Esophagus squamous epithelium (tissue), 4 donors: ENCODE data around the gene PPFIA4.

Source experiments
- POLR2A ChIP-seq, 4 donors: fragments of 450-650 bp; IDR thresholded peaks; one replicate each; pipeline ENCODE4 v1.6.1; 2017; ENCODE audit warnings: antibody characterized with exemption in 4 of 4, mild to moderate bottlenecking in 4 of 4, moderate library complexity in 3 of 4
- TF ChIP-seq, protein P1 (sequence below), 6 experiments: fragments of 450-650 bp in 4 of 6; fragments of 200-600 bp in 2 of 6; sonication (generic) in 2 of 6; IDR thresholded peaks; one replicate each; pipeline ENCODE4 v1.5.1; 2016 to 2019; ENCODE audit warnings: antibody characterized with exemption in 6 of 6, mild to moderate bottlenecking in 4 of 6, moderate library complexity in 4 of 6

DNA sequence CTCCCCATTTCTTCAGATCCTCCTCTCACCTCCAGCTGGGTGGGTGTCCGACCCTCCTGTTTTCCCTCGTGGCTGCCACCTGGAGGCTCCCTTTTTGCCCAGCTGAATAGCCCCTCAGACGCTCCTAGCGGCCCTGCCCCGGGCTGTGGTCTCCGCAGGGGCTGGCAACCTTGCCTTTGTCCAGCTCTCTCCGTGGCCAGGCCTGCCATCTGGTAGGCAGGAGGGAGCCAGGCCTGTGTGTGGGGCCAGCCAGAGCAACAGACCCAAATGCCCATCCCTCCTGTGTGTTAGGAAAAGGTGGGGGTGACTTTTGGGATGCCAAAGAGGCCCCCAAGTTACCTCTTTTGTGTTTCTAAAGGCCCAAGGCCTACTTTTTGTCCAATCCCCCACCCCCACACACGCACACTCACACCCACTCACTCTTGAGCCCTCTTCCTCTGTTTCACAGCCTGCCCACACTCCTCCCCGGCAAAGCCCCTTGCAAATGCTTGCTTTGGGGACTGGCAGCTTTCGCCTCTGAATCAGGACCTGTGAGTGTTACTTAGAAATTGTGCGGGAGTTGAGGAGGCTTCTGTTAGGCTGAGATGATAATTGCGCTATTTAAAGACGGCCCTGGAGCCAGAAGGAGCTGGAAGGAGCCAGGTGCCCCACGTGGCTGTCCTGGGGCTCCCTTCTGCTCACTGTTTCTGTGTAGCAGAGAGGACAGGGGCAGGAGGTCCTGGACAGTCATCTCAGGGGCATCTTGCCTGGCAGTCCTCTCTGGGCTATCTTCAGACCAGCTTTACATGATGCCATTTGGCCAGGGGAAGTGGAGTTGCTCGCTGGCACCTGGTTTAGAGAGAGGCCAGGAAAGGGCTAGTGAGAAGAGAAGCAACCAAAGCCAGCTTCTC is 9.1 kb downstream of the PPFIA4 start:
- TF ChIP-seq, protein P1, sequence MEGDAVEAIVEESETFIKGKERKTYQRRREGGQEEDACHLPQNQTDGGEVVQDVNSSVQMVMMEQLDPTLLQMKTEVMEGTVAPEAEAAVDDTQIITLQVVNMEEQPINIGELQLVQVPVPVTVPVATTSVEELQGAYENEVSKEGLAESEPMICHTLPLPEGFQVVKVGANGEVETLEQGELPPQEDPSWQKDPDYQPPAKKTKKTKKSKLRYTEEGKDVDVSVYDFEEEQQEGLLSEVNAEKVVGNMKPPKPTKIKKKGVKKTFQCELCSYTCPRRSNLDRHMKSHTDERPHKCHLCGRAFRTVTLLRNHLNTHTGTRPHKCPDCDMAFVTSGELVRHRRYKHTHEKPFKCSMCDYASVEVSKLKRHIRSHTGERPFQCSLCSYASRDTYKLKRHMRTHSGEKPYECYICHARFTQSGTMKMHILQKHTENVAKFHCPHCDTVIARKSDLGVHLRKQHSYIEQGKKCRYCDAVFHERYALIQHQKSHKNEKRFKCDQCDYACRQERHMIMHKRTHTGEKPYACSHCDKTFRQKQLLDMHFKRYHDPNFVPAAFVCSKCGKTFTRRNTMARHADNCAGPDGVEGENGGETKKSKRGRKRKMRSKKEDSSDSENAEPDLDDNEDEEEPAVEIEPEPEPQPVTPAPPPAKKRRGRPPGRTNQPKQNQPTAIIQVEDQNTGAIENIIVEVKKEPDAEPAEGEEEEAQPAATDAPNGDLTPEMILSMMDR (IDR thresholded peaks at IDR 0.05): no peak
- TF ChIP-seq POLR2A (IDR thresholded peaks at IDR 0.05): no peak
